ENCODE measurements around the gene SET.

The SET gene

DNA sequence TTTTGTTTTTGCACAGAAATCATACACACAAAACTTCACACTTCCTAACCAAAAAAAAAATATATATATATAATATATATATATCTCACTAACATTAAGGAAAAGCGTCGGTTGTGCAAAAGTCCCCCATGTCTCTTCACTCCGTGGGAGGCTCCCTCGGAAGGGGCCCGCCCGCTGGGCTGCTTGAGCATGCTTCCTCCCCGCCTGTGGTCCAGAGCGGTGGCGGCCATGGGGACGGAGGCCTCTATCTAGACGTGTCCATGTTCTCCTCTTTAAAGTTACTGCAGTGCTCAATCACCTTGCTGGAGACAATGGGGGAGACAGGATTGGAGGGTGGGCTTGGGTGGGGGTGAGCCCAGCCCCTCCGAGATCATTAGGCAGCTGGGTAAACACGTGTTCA lies 42.1 kb downstream of the SET start:
- no peak for DNase-seq (ENCODE audit: low read depth)

DNA sequence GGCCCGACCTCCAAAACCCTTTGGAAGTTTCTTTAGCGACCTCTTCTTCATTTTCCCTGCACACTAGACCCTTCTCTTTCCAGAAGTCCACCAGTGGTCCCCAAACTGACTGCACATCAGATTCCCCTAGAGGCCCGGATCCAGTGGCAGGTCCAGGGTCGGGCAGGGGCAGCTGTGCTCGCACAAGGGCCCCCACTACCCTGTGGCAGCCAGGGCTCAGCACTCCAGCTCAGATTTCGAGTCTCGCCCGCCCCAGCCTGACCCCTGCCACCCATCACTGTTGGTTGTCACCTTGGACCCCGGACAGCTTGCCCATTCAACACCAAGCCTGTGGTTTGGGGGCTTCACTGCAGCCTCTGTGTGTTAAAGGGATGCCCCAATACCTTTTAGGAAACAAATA lies 42.7 kb downstream of the SET start:
- no peak for DNase-seq (ENCODE audit: low read depth)

DNA sequence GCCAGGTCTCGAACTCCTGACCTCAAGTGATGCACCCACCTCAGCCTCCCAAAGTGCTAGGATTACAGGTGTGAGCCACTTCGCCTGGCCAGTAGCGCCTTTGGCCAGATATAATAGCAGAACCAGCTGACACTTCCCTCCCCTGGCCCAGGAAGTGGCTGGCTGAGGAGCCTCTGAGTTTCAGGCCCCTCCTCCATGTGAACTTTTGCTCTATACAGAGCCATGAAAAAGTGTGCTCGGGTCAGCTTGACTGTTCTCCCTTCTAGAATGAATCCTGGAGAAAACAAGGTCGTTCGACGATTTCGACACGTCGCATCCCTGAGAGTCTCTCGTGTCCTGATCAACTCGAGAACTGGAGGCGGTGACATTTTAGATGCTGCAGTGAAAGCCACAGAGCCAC lies 43.6 kb downstream of the SET start:
- no peak for DNase-seq (ENCODE audit: low read depth)

GRCh38 chr9:128733256-128733655 lies 44.2 kb downstream of the SET start:
- no peak for DNase-seq (ENCODE audit: low read depth)

- DNase-seq (ENCODE audit: low read depth): no peak
Observed at GRCh38 chr9:128735373-128735772, 46.4 kb downstream of the SET start.

DNA sequence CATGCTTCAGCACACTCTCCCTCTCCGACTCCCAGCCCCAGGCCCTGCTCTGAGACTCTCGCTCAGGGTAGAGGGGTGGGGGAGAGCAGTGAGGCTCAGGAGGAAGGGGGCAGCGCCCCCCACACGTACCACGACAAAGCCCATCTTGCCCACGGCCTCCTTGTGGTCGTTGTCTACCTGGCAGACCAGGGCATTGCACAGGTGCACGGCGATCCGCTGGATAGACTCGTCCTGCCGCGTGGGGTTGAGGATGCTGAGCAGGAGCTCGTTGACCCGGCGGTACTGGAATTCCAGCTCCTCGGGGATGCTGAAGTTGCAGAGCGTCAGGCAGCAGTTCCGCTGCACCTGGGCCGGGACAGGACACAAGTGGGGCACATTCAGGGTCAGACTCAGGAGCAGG lies 53.4 kb downstream of the SET start:
- no peak for DNase-seq (ENCODE audit: low read depth)

GRCh38 chr9:128743421-128743820 lies 54.4 kb downstream of the SET start:
- DNase-seq (ENCODE audit: low read depth): no peak
